ENCODE measurements around the gene RNF5.

The RNF5 gene

DNA sequence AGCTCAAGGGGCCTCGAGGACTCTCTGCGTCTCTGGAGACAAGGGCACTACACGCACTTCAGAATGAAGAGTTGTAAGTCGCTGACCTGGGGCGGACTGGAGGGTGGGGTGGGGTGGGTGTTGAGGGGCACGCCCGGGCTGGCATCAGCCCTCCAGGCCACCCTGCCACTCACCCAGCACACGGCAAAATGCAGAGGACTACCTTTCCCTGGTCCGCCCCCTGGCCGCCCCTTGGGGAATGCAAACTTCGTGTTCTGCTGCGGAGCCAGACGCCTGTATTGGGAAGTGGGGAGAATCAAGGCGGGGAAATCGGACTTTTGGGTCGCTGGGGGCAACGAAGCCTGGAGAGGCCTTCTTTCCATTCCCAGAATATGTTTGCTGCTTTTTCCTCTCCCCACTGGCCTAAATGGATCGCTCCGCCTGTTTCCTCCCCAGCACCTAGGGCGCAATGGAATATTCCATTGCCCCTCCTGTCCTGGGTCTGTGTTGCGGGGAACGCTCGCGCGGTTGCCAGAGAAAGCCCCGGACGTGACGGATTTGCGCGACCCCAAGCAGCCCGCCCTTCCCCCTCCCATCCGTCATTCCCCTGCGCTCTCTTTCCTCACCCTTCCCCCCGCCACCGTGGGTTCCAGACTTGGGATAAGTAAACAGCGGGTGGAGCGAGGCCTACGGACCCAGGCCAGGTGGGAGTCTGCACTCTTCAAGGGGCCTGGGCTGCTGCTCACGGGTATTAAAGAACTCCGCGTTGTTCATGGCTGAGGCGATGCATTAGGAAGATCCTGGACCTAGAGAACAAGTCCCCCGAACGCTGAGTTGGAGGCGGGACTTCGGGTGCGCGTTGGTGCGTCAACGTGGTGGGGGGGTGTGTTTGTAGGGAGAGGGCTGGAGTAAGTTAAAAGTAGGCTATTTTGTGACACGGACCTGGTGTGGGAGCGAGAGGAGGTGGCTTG lies 24.4 kb upstream of the RNF5 start, which contains the start of gene PPT2:
TSS of gene PPT2 (plus strand) at position 578 of the 950 bp plus-strand sequence. CDS start 454 bp downstream, outside the sequence.
- Histone ChIP-seq H3K27ac (no peak within 1 kb of the TSS), H2AFZ (ENCODE audit: low read depth) (peak within 1 kb of the TSS; percentile 76)

DNA sequence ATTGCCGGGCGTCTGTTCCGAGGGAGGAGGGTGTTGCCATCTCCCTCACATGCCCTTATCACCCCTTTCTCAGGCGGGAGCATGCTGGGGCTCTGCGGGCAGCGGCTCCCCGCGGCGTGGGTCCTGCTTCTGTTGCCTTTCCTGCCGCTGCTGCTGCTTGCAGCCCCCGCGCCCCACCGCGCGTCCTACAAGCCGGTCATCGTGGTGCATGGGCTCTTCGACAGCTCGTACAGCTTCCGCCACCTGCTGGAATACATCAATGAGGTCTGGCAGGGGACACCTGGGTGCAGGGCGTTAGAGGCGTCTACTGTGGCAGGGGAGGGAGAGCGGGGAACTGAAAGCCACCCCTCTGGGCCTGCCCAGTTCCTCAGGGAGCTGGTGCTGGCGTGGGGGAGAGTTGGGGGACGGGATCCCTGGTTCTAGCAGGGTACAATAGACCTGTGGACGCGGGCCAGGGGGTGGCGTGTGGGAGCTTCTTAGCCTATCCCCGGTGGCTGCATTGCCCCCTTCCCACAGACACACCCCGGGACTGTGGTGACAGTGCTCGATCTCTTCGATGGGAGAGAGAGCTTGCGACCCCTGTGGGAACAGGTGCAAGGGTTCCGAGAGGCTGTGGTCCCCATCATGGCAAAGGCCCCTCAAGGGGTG lies 23.6 kb upstream of the RNF5 start:
- peak overlapping the region; percentile 76 for H2AFZ ChIP-seq (ENCODE audit: low read depth)

More for the DNA sequence above, 24.4 kb upstream of the RNF5 start, which contains the start of gene PPT2:
- Histone ChIP-seq H3K9ac (peak within 1 kb of the TSS; percentile 33; the same call in 1 of the 2 replicates), H3K36me3 (ENCODE audit: insufficient read depth) (no peaks in the 10 kb centered on the region), H3K79me2 (ENCODE audit: insufficient read depth, low read depth) (no peaks in the 10 kb centered on the region), H3K4me3 (IDR thresholded peaks at IDR 0.05; ENCODE audit: insufficient read depth, low read depth, low read length) (no peak within 1 kb of the TSS), H3K4me1 (ENCODE audit: low read depth, poor library complexity, severe bottlenecking) (no peaks in the 10 kb centered on the region), H4K20me1 (ENCODE audit: insufficient read depth) (no peaks in the 10 kb centered on the region), H3K4me2 (peak within 1 kb of the TSS; percentile 55), H3K27me3 (ENCODE audit: insufficient read depth, low read depth) (peaks cover 6% of the 10 kb centered on the region; the same call in 1 of the 2 replicates)
- TF ChIP-seq, protein P1, sequence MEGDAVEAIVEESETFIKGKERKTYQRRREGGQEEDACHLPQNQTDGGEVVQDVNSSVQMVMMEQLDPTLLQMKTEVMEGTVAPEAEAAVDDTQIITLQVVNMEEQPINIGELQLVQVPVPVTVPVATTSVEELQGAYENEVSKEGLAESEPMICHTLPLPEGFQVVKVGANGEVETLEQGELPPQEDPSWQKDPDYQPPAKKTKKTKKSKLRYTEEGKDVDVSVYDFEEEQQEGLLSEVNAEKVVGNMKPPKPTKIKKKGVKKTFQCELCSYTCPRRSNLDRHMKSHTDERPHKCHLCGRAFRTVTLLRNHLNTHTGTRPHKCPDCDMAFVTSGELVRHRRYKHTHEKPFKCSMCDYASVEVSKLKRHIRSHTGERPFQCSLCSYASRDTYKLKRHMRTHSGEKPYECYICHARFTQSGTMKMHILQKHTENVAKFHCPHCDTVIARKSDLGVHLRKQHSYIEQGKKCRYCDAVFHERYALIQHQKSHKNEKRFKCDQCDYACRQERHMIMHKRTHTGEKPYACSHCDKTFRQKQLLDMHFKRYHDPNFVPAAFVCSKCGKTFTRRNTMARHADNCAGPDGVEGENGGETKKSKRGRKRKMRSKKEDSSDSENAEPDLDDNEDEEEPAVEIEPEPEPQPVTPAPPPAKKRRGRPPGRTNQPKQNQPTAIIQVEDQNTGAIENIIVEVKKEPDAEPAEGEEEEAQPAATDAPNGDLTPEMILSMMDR (conservative IDR thresholded peaks at IDR 0.05; ENCODE audit: low read depth, low read length), result no peak

DNA sequence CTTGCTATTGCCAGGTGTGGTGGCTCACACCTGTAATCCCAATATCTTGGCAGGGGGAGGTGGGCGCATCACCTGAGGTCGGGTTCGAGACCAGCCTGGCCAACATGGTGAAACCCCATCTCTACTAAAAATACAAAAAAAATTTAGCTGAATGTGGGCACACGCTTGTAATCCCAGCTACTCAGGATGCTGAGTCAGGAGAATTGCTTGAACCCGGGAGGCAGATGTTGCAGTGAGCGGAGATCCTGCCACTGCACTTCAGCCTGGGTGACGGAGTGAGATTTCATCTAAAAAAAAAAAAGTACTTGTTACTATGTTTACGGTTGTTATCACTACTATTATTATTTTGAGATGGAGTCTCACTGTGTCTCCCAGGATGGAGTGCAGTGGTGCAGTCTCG lies 21.3 kb upstream of the RNF5 start:
- no peak overlapping the region for H3K27ac ChIP-seq
- H2AFZ ChIP-seq (ENCODE audit: low read depth), result no peak overlapping the region
- H4K20me1 ChIP-seq (ENCODE audit: insufficient read depth), result no peaks in the 10 kb centered on the region
- no peak overlapping the region for H3K4me3 ChIP-seq (IDR thresholded peaks at IDR 0.05; ENCODE audit: insufficient read depth, low read depth, low read length)
- H3K4me1 ChIP-seq (ENCODE audit: low read depth, poor library complexity, severe bottlenecking), result no peaks in the 10 kb centered on the region
- TF ChIP-seq, protein P1 (conservative IDR thresholded peaks at IDR 0.05; ENCODE audit: low read depth, low read length), result no peak
- H3K27me3 ChIP-seq (ENCODE audit: insufficient read depth, low read depth), result peaks cover 6% of the 10 kb centered on the region; the same call in 1 of the 2 replicates
- no peaks in the 10 kb centered on the region for H3K36me3 ChIP-seq (ENCODE audit: insufficient read depth)
- no peak overlapping the region for H3K9ac ChIP-seq
- H3K4me2 ChIP-seq, result no peak overlapping the region
- H3K79me2 ChIP-seq (ENCODE audit: insufficient read depth, low read depth), result no peaks in the 10 kb centered on the region

More for the DNA sequence above, 23.6 kb upstream of the RNF5 start:
- TF ChIP-seq, protein P1 (conservative IDR thresholded peaks at IDR 0.05; ENCODE audit: low read depth, low read length), result peak; percentile 28; the same call in 1 of the 2 replicates
- H3K27ac ChIP-seq, result no peak overlapping the region
- H3K79me2 ChIP-seq (ENCODE audit: insufficient read depth, low read depth), result no peaks in the 10 kb centered on the region
- no peaks in the 10 kb centered on the region for H3K4me1 ChIP-seq (ENCODE audit: low read depth, poor library complexity, severe bottlenecking)
- no peaks in the 10 kb centered on the region for H3K36me3 ChIP-seq (ENCODE audit: insufficient read depth)
- H3K9ac ChIP-seq, result peak overlapping the region; percentile 33; the same call in 1 of the 2 replicates
- H3K27me3 ChIP-seq (ENCODE audit: insufficient read depth, low read depth), result peaks cover 6% of the 10 kb centered on the region; the same call in 1 of the 2 replicates
- no peak overlapping the region for H3K4me3 ChIP-seq (IDR thresholded peaks at IDR 0.05; ENCODE audit: insufficient read depth, low read depth, low read length)
- no peaks in the 10 kb centered on the region for H4K20me1 ChIP-seq (ENCODE audit: insufficient read depth)
- H3K4me2 ChIP-seq, result peak overlapping the region; percentile 55

- no peaks in the 10 kb centered on the region for H4K20me1 ChIP-seq (ENCODE audit: insufficient read depth)
- no peak overlapping the region for H2AFZ ChIP-seq (ENCODE audit: low read depth)
- H3K27ac ChIP-seq, result no peak overlapping the region
- no peaks in the 10 kb centered on the region for H3K79me2 ChIP-seq (ENCODE audit: insufficient read depth, low read depth)
- TF ChIP-seq, protein P1 (conservative IDR thresholded peaks at IDR 0.05; ENCODE audit: low read depth, low read length), result no peak
- H3K9ac ChIP-seq, result no peak overlapping the region
- H3K36me3 ChIP-seq (ENCODE audit: insufficient read depth), result no peaks in the 10 kb centered on the region
- H3K4me1 ChIP-seq (ENCODE audit: low read depth, poor library complexity, severe bottlenecking), result no peaks in the 10 kb centered on the region
- H3K4me2 ChIP-seq, result no peak overlapping the region
- no peak overlapping the region for H3K4me3 ChIP-seq (IDR thresholded peaks at IDR 0.05; ENCODE audit: insufficient read depth, low read depth, low read length)
- peaks cover under 1% of the 10 kb centered on the region; the same call in 1 of the 2 replicates for H3K27me3 ChIP-seq (ENCODE audit: insufficient read depth, low read depth)
These were observed 20.2 kb upstream of the RNF5 start for GRCh38 chr6:32158052-32158451.
